CD14-positive monocyte (primary cell): ENCODE data around the gene ZNF778. TPM values are rescaled to one million over a fixed set of nuclear protein-coding genes. Genes with fewer than 3 reads are reported as not detected.
"Not testable (repeated sequence)": the region's sequence is repeated elsewhere in the genome, so short reads cannot be mapped to it uniquely, and the experiment has no call there.

ENCODE experiments used
- DNase-seq, 3 donors: peaks; one replicate each; pipeline ENCODE4 v3.0.0-alpha.2; 2011 to 2022
- H2AFZ ChIP-seq: 2 replicates; pipeline ENCODE4 v1.6.0; 2012; ENCODE audit warnings: mild to moderate bottlenecking, low read depth, low read length, inconsistent platforms; ENCODE audit not compliant: insufficient read depth, poor library complexity, severe bottlenecking
- H3K27ac ChIP-seq, 2 donors: 1 replicate in 1 of 2; 2 replicates in 1 of 2; pipeline ENCODE4 v1.5.1; 2012 to 2013; ENCODE audit warnings: low read length in 2 of 2, control low read depth in 1 of 2, inconsistent platforms in 1 of 2, low read depth in 1 of 2, mild to moderate bottlenecking in 1 of 2
- H3K27me3 ChIP-seq, 2 donors: one replicate each; pipeline versions ENCODE4 v1.6.0 to v1.6.1; 2011 to 2013; ENCODE audit warnings: low read length in 2 of 2; ENCODE audit not compliant: control insufficient read depth in 2 of 2, insufficient read depth in 2 of 2
- H3K36me3 ChIP-seq, 2 donors: replicated peaks in 1 of 2; 1 replicate in 1 of 2; 2 replicates in 1 of 2; pipeline versions ENCODE4 v1.5.1 to v1.6.1; 2012 to 2013; ENCODE audit warnings: low read length in 2 of 2, control low read depth in 1 of 2, inconsistent platforms in 1 of 2, mild to moderate bottlenecking in 1 of 2; ENCODE audit not compliant: insufficient read depth in 2 of 2, control insufficient read depth in 1 of 2
- H3K4me1 ChIP-seq, 2 donors: 1 replicate in 1 of 2; 2 replicates in 1 of 2; pipeline versions ENCODE4 v1.5.1 to v1.6.1; 2012 to 2013; ENCODE audit warnings: low read length in 2 of 2, control low read depth in 1 of 2, inconsistent platforms in 1 of 2, mild to moderate bottlenecking in 1 of 2, moderate library complexity in 1 of 2; ENCODE audit not compliant: insufficient read depth in 2 of 2, control insufficient read depth in 1 of 2
- H3K4me2 ChIP-seq: replicated peaks from 2 replicates; pipeline ENCODE3; 2012; ENCODE audit warnings: low read length, moderate library complexity, mild to moderate bottlenecking; ENCODE audit not compliant: poor library complexity, severe bottlenecking; ENCODE audit errors: extremely low read depth
- H3K4me3 ChIP-seq, 3 experiments: fragments of 200-600 bp in 1 of 3; sonication (generic) in 1 of 3; replicated peaks in 1 of 3; 1 replicate in 2 of 3; 2 replicates in 1 of 3; pipeline ENCODE4 v1.5.1; 2011 to 2013; ENCODE audit warnings: low read length in 3 of 3, mild to moderate bottlenecking in 3 of 3, control low read depth in 2 of 3, low read depth in 2 of 3, inconsistent platforms in 1 of 3, moderate library complexity in 1 of 3
- H3K79me2 ChIP-seq: 2 replicates; pipeline ENCODE4 v1.6.0; 2012; ENCODE audit warnings: mild to moderate bottlenecking, control low read depth, inconsistent platforms, low read length, moderate library complexity; ENCODE audit not compliant: insufficient read depth
- H3K9ac ChIP-seq: 2 replicates; pipeline ENCODE4 v1.6.0; 2017; ENCODE audit warnings: low read length, mild to moderate bottlenecking; ENCODE audit not compliant: insufficient read depth, poor library complexity, severe bottlenecking
- H3K9me3 ChIP-seq, 2 donors: replicated peaks in 1 of 2; 1 replicate in 1 of 2; 2 replicates in 1 of 2; pipeline versions ENCODE4 v1.5.1 to v1.6.1; 2012 to 2013; ENCODE audit warnings: low read length in 2 of 2, control low read depth in 1 of 2; ENCODE audit not compliant: control insufficient read depth in 1 of 2, insufficient read depth in 1 of 2
- H4K20me1 ChIP-seq: 2 replicates; pipeline ENCODE4 v1.6.0; 2012; ENCODE audit warnings: mild to moderate bottlenecking, low read length, control low read depth, moderate library complexity; ENCODE audit not compliant: insufficient read depth
- H3K27ac Mint-ChIP-seq, 7 donors: one replicate each; pipeline ENCODE4 v1.8.0; 2020; ENCODE audit warnings: mild to moderate bottlenecking in 7 of 7, mixed read lengths in 7 of 7, moderate library complexity in 6 of 7, inconsistent platforms in 2 of 7
- H3K27me3 Mint-ChIP-seq, 3 donors: one replicate each; pipeline ENCODE4 v1.8.0; 2021 to 2022; ENCODE audit warnings: low read depth in 3 of 3, mild to moderate bottlenecking in 3 of 3, mixed read lengths in 3 of 3, moderate library complexity in 3 of 3, inconsistent platforms in 1 of 3
- H3K36me3 Mint-ChIP-seq, 2 donors: one replicate each; pipeline ENCODE4 v1.8.0; 2020; ENCODE audit warnings: mixed read lengths in 2 of 2, inconsistent platforms in 1 of 2, mild to moderate bottlenecking in 1 of 2
- H3K4me1 Mint-ChIP-seq: one replicate; pipeline ENCODE4 v1.8.0; 2020; ENCODE audit warnings: mild to moderate bottlenecking, mixed read lengths
- H3K4me3 Mint-ChIP-seq, 2 donors: one replicate each; pipeline ENCODE4 v1.8.0; 2020; ENCODE audit warnings: mild to moderate bottlenecking in 2 of 2, mixed read lengths in 2 of 2, moderate library complexity in 1 of 2
- H3K9me3 Mint-ChIP-seq, 7 donors: one replicate each; pipeline ENCODE4 v1.8.0; 2020 to 2022; ENCODE audit warnings: mixed read lengths in 7 of 7, mild to moderate bottlenecking in 6 of 7, moderate library complexity in 6 of 7, inconsistent platforms in 2 of 7
- CTCF ChIP-seq: fragments of 200-600 bp; IDR thresholded peaks from one replicate; pipeline ENCODE4 v1.8.0; 2022; ENCODE audit warnings: antibody characterized with exemption, mild to moderate bottlenecking
- WGBS: methylation state at CpG from one replicate; pipeline ENCODE4 v1.1.5; 2013; ENCODE audit warnings: missing lambda C conversion rate; ENCODE audit not compliant: insufficient coverage; 5-methylcytosine and 5-hydroxymethylcytosine counted together
- intact Hi-C, 2 donors: fragments of 100-400 bp; cut with micrococcal nuclease; formaldehyde crosslinking; loops; one replicate each; pipeline versions ENCODE4 v1.15.0 to v1.15.1; 2023
- polyA plus RNA-seq, 3 donors: library from polyadenylated mRNA; depleted of rRNA in 1 of 3; unstranded in 2 of 3; stranded (reverse) in 1 of 3; fragments of 300-500 nt in 2 of 3; fragments of >200 nt in 1 of 3; fragmentation: Illumina TruSeq in 2 of 3; gene quantifications; 1 replicate in 2 of 3; 2 replicates in 1 of 3; pipeline ENCODE4 v1.2.3, GENCODE V29; 2012 to 2021

Gene ZNF778
- polyA plus RNA-seq, 3 donors, result 0.51 to 9.0 (median 0.60) TPM

GRCh38 chr16:89191033-89191900 is 26.2 kb upstream of the ZNF778 start:
- DNase-seq, result peak in 1 of 3 donors; percentile 8
- no peak for TF ChIP-seq CTCF

GRCh38 chr16:89191901-89192185 is 25.7 kb upstream of the ZNF778 start:
- Histone ChIP-seq H3K27me3 (peaks cover 0 to 16% of the 10 kb centered on the region in 2 donors), H3K9me3 (no peaks in the 10 kb centered on the region), H3K4me3 (peak overlapping the region in 1 of 3 experiments; percentile 56), H3K9ac (no peak overlapping the region), H3K79me2 (no peaks in the 10 kb centered on the region), H3K4me1 (peaks cover 5 to 8% of the 10 kb centered on the region in 2 donors), H4K20me1 (no peaks in the 10 kb centered on the region), H3K27ac (no peak overlapping the region), H3K36me3 (no peaks in the 10 kb centered on the region), H2AFZ (peak overlapping the region; percentile 61), H3K4me2 (peak overlapping the region; percentile 69)
- WGBS, result 9% methylated on average over 8 of the region's 19 CpGs
- intact Hi-C loops, result loop anchor here (2.0 to 10.0 kb wide), 4 partner anchors 21 to 740 kb away; partner anchors contain the start of genes CDH15 (in 1 of the 2) and ZFPM1 (in 1 of the 2)
- Mint-ChIP-seq H3K27me3 (peaks cover 17 to 29% (median 24%) of the 10 kb centered on the region in 3 donors), H3K9me3 (peaks cover 0 to 4% (median 0%) of the 10 kb centered on the region in 7 donors), H3K27ac (no peak overlapping the region), H3K4me1 (no peaks in the 10 kb centered on the region), H3K4me3 (no peak overlapping the region), H3K36me3 (no peaks in the 10 kb centered on the region)
- no peak for DNase-seq
- TF ChIP-seq CTCF, result no peak

More at GRCh38 chr16:89191033-89191900, 26.2 kb upstream of the ZNF778 start:
- Mint-ChIP-seq H3K4me1 (no peaks in the 10 kb centered on the region), H3K27ac (peak overlapping the region in 1 of 7 donors; percentile 20), H3K27me3 (peaks cover 17 to 27% (median 24%) of the 10 kb centered on the region in 3 donors), H3K9me3 (peaks cover 0 to 4% (median 0%) of the 10 kb centered on the region in 7 donors), H3K4me3 (peak overlapping the region in 1 of 2 donors; percentile 40), H3K36me3 (no peaks in the 10 kb centered on the region)
- H3K9ac ChIP-seq, result no peak overlapping the region
- H3K4me1 ChIP-seq, result peaks cover 5 to 8% of the 10 kb centered on the region in 2 donors
- no peak overlapping the region for H3K4me3 ChIP-seq
- no peaks in the 10 kb centered on the region for H3K9me3 ChIP-seq
- 84% methylated on average over 37 of the region's 44 CpGs for WGBS
- H3K27me3 ChIP-seq, result peaks cover 0 to 16% of the 10 kb centered on the region in 2 donors
- no peaks in the 10 kb centered on the region for H3K36me3 ChIP-seq
- no peak overlapping the region for H2AFZ ChIP-seq
- no peak overlapping the region for H3K4me2 ChIP-seq
- H4K20me1 ChIP-seq, result no peaks in the 10 kb centered on the region
- H3K79me2 ChIP-seq, result no peaks in the 10 kb centered on the region
- intact Hi-C loops, result loop anchor here (5.0 to 10.0 kb wide), 2 partner anchors 86 to 739 kb away; partner anchors contain the start of gene ZFPM1 (in 1 of the 2)
- H3K27ac ChIP-seq, result no peak overlapping the region

GRCh38 chr16:89192186-89192955 is 25.1 kb upstream of the ZNF778 start:
- H3K27me3 Mint-ChIP-seq, result peaks cover 17 to 30% (median 24%) of the 10 kb centered on the region in 3 donors
- 13% methylated on average over 51 of the region's 63 CpGs for WGBS
- H3K4me1 Mint-ChIP-seq, H3K27ac ChIP-seq, H3K9me3 ChIP-seq, H4K20me1 ChIP-seq, H3K9me3 Mint-ChIP-seq, H3K36me3 Mint-ChIP-seq, H3K4me1 ChIP-seq, H3K9ac ChIP-seq, H3K79me2 ChIP-seq, H3K27ac Mint-ChIP-seq, H3K4me3 Mint-ChIP-seq, H3K36me3 ChIP-seq: not testable (repeated sequence)
- peak overlapping the region in 1 of 3 experiments; percentile 56 for H3K4me3 ChIP-seq
- peak overlapping the region; percentile 61 for H2AFZ ChIP-seq
- DNase-seq, result peak; percentile 65 to 90 (median 87)
- intact Hi-C loops, result loop anchor here (2.0 to 10.0 kb wide), 4 partner anchors 22 to 740 kb away; partner anchors contain the start of genes CDH15 (in 1 of the 2) and ZFPM1 (in 1 of the 2)
- peak overlapping the region; percentile 69 for H3K4me2 ChIP-seq
- H3K27me3 ChIP-seq, result peaks cover 0 to 16% of the 10 kb centered on the region in 2 donors
